ENCODE measurements around the gene NKPD1.

The NKPD1 gene, protein sequence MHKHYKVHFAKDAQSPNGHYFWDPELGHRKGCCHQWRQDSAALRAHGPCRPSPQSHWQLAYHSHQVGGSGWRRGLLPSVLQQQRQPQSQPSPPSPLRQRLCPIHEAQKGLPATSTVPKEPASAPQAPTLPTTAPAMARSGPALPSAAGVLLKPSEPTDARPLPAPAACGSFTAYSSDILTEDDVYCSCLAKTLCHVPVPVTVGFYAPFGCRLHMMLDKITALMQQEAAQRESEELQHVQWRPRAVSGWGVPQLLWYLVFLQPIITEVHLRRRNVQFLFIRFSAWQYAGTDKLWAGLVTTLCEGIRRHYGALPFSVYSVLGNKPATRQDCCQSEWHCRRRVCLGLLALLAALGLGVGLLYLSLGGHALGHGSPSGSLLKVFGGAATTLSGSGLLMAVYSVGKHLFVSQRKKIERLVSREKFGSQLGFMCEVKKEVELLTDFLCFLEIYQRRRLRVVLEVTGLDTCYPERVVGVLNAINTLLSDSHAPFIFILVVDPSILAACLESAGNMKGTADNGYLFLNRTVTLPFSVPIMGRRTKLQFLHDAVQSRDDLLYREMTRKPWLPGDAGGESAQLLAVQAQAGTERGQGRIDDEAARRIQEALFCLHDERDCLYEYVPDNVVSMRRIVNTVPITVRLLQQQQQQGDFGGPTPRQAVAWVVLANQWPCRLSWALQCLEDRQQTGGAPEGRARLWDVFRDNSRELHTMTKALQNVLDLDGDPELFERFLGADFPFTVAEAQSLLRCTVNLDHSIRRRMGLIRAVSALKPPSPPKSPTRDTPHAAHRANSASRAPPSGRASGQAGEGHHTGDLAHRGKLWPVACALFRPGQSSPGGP

GRCh38 chr19:45160870-45161737, at the start of gene NKPD1:
NKPD1 (minus strand) TSS chr19:45160982; CDS start chr19:45160150, 832 bp downstream.
- no peak for DNase-seq

- no peak for DNase-seq
Observed at GRCh38 chr19:45206328-45206727, 45.5 kb upstream of the NKPD1 start.

GRCh38 chr19:45205810-45206209, 45.0 kb upstream of the NKPD1 start:
- DNase-seq, result no peak

GRCh38 chr19:45202637-45203036, 41.9 kb upstream of the NKPD1 start:
- no peak for DNase-seq

DNA sequence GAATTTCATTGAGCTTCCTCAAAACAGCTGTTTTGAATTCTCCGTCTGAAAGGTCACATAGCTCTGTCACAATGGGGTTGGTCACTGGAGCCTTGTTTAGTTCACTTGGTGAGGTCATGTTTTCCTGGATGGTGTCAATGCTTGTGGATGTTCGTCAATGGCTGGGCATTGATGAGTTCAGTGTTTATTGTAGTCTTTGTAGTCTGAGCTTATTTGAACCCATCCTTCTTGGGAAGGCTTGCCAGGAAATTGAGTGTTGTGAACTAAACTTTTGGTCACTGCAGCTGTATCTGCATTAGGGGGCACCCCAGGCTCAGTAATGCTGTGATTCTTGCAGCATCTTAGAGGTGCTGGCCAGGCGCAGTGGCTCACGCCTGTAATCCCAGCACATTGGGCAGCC, 39.8 kb upstream of the NKPD1 start:
- DNase-seq, result no peak

GRCh38 chr19:45195764-45196163, 35.0 kb upstream of the NKPD1 start:
- DNase-seq, result no peak

GRCh38 chr19:45191375-45191774, 30.6 kb upstream of the NKPD1 start:
- DNase-seq, result no peak

- no peak for DNase-seq
Observed at GRCh38 chr19:45189971-45190370, 29.2 kb upstream of the NKPD1 start.

DNA sequence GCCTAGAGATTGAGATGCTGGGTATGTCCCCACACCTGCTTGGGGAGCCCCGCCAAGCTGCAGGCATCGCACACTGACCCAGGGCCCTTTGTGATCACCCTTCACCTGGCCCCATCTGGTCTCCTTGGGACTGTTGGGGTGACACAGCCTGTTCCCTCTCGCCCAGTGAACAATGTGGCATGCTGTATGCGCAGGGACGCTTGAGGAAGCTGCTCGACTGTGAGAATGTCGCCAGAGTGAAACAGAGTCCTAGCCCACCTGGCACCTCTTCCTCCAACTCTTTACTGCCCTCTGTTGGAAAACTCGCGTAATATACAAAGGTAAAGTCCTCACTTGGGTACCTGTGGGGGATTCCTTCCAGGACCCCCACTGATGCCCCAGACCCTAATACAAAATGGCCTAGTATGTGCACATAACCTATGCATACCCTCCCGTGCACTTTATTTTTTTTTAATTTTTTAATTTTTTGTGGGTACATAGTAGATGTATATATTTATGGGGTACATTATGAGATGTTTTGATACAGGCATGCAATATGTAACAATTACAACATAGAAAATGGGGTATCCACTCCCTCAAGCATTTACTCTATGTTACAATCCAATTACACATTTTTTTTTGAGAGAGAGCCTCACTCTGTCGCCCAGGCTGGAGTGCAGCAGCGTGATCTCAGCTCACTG, 26.8 kb upstream of the NKPD1 start:
- peak; percentile 75 for DNase-seq

DNA sequence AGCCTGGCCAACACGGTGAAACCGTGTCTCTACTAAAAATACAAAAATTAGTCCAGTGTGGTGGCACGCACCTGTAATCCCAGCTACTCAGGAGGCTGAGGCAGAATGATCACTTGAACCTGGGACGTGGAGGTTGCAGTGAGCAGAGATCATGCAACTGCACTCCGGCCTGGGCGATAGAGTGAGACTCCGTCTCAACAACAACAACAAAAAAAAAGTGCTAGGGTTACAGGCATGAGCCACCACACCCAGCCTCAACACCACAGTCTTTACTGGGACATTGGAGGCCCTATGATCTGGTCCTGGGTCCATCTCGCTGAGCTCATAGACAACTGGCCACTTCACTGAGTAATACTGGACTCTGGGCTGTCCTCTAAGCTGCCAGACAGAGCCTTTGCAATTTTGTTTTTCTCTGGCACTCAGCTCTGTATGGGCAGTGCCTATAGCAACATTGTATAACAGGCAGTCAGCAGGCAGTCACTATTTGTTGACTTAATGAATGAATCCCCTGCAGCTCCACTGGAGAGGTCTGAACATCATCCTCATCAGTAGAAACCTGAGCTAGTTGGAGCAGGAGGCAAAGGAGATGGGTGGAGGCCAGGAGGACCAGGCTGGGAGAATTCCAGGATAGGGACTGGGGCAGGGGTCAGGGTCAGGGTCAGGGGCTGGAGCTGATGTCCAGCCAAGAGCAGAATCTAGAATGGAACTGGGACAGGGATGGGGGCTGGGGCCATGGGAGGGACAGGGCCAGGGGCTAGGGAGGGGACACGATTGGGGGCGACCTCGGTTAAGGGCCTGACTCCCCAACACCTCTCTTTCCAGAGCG, 25.9 kb upstream of the NKPD1 start:
- DNase-seq, result no peak

DNA sequence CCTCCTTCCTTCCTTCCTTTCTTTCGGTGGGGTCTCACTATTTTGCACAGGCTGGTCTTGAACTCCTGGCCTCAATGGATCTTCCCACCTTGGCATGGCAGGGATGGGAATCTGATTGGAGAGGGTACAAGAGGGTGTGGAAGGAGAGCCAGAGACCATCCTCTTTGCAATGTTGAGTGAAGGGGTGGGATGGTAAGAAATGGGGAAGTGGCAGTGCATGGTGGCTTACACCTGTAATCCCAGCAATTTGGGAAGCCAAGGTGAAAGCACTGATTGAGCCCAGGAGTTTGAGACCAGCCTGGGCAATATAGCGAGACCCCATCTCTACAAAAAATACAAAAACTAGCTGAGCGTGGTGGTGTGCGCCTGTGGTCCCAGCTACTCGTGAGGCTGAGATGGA, 23.3 kb upstream of the NKPD1 start:
- DNase-seq, result no peak

DNA sequence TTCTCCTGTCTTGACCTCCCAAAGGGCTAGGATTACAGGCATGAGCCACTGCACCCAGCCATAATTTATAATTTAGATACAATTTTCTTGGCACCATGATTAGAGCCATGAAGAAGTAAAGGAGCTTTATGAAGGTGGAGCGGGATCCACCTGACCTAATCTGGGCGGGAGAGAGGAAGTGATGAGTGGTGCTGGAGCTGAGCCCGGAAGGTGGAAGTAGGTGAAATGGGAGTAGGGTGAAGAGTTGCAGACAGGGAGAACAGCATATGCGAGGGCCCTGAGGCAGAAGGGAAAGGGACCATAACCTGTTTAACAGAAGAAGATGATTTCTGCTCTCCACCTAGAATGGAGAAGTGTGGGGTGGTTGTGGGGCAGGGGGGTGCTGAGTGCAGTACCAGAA, 22.0 kb upstream of the NKPD1 start:
- no peak for DNase-seq

- DNase-seq, result no peak
Observed at GRCh38 chr19:45180936-45181335, 20.2 kb upstream of the NKPD1 start.

- no peak for DNase-seq
Observed at GRCh38 chr19:45179892-45180370, 19.1 kb upstream of the NKPD1 start.

DNA sequence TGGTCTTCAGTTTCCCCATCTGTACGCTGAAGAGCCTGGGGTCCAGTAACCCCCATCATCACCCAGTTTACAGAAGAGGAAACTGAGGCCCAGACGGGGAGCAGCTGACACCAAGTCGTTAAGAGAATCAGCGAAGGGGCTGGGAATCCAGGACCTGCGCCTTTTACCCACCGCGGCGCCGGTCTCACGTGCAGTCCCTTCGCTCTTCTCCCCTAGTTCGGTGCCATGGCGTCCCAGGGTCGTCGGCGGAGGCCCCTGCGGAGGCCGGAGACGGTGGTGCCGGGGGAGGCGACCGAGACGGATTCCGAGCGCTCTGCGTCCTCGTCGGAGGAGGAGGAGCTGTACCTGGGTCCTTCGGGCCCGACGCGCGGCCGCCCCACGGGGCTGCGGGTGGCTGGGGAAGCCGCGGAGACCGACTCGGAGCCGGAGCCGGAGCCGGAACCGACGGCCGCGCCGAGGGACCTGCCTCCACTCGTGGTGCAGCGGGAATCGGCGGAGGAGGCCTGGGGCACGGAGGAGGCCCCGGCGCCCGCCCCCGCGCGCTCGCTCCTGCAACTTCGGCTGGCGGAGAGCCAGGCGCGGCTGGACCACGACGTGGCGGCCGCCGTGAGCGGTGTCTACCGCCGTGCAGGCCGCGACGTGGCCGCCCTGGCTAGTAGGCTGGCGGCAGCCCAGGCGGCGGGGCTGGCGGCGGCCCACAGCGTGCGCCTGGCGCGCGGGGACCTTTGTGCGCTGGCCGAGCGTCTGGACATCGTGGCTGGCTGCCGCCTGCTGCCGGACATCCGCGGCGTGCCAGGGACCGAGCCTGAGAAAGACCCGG, 18.5 kb upstream of the NKPD1 start:
- no peak for DNase-seq

DNA sequence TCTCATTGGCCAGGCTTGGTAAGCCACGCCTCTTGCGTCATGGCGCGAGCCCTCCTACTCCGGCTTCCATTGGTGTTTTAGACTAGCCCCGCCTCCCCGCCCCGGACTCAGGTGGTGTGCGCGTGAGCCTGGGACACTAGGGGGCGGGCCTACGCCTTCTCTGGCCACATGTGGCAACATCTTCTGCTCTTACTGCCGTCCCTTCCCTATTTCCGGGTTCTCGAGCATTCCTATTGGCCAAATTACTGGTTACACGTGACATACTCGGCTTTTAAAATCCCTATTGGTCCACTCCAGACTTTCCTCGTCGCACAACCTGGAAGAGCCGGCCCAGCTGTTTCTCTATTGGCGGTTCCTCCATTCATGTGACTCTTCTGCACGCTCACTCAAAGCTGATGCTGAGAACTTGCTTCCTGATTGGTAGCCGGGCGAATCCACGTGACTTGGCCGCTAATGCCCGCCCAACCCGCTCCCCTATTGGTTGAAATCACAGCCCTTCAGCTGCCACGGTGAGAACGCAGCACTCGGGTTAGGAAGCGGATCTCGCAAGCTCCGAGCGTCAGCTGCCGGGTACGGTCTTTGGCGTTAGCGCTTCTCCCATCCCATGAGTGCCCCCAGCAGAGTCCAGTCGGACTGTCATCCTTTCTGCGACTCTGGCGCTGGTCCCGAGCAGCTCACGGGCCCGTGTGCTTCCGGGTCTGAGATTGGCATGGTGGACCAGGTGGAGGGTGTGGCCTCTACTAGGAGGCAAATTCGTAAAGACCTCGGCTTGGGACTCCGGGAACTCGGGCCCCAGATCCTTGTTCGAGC, 17.7 kb upstream of the NKPD1 start, which contains the start of gene BLOC1S3:
TSS of gene BLOC1S3 (plus strand) at position 523 of the 810 bp plus-strand sequence. CDS start 513 bp downstream, outside the sequence.
- peak; percentile 99 for DNase-seq

GRCh38 chr19:45177817-45178261, 17.1 kb upstream of the NKPD1 start, which contains the start of gene TRAPPC6A:
TRAPPC6A (minus strand) TSS chr19:45178237; CDS start chr19:45178218, 19 bp downstream.
- DNase-seq, result peak; percentile 61

GRCh38 chr19:45175515-45176345, 14.9 kb upstream of the NKPD1 start:
- DNase-seq, result no peak

Measured in NCI-H2171 (cell line).